ENCODE results near the gene C13orf46. TPM values are rescaled to one million over a fixed set of nuclear protein-coding genes. Genes with fewer than 3 reads are reported as not detected.

The C13orf46 gene
- total and polyA plus RNA-seq, 8 donors, result 0.58 to 32.6 (median 8.7) TPM; not detected in 1

DNA sequence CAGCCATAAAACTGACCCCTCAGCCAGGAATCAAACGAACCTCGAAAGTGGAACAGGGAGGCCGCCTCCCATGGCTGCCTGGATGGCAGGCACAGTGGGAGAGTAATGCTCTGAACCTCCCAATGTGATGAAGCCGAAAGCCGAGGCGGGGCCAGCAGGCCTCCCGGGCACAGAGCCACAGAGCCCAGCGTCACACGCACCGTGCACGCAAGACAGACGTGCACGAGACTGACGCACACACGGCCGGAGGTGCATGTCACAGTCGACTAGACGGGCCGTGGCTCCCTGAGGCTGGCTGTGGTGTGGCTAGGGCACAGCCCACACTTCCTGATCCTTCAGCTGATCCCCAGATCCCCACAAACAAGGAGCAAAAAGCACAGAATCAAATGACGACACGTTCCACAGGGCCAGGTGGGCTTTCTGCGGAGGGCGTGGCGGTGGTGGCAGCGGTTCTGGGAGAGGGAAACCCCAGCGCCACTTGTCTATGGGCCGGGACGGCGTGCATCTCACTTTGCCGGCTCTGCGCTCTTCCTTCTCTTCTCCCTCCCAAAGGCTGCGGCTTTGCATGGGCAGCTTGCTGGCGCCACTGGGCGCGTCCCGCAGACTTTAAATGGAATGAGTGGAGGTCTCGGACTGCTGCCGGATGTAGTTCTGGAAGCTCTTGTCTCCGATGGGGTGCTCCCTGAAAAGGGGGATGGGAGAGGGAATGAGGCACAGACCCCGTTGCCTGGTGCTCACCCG lies 5.0 kb upstream of the C13orf46 start:
- Histone ChIP-seq H3K4me3 (no peak overlapping the region), H3K27ac (peak overlapping the region in 2 of 5 donors; percentile 19 to 38), H3K36me3 (peaks cover 13 to 81% (median 77%) of the 10 kb centered on the region in 4 donors), H3K9me3 (no peaks in the 10 kb centered on the region), H3K4me1 (peaks cover 8 to 38% (median 29%) of the 10 kb centered on the region in 4 donors), H3K27me3 (no peaks in the 10 kb centered on the region)
- intact Hi-C loops (cut with DNase I; ENCODE audit: low total_unique reads), result no loop called here
- TF ChIP-seq POLR2AphosphoS5 (IDR thresholded peaks at IDR 0.05) (peak in 2 of 3 donors; percentile 32 to 40), POLR2A (IDR thresholded peaks at IDR 0.05) (no peak)
- WGBS, 5 donors, result 80 to 94% (median 87%) methylated on average over 37 to 41 of the region's 41 CpGs
- DNase-seq, result peak in 1 of 2 donors; percentile 75

GRCh38 chr13:113977976-113978375 lies 4.1 kb upstream of the C13orf46 start:
- DNase-seq, result no peak
- no peak overlapping the region for H3K4me3 ChIP-seq
- TF ChIP-seq POLR2A (IDR thresholded peaks at IDR 0.05) (no peak), EP300 (IDR thresholded peaks at IDR 0.05) (no peak), POLR2AphosphoS5 (IDR thresholded peaks at IDR 0.05) (no peak)
- TF ChIP-seq, protein P1, sequence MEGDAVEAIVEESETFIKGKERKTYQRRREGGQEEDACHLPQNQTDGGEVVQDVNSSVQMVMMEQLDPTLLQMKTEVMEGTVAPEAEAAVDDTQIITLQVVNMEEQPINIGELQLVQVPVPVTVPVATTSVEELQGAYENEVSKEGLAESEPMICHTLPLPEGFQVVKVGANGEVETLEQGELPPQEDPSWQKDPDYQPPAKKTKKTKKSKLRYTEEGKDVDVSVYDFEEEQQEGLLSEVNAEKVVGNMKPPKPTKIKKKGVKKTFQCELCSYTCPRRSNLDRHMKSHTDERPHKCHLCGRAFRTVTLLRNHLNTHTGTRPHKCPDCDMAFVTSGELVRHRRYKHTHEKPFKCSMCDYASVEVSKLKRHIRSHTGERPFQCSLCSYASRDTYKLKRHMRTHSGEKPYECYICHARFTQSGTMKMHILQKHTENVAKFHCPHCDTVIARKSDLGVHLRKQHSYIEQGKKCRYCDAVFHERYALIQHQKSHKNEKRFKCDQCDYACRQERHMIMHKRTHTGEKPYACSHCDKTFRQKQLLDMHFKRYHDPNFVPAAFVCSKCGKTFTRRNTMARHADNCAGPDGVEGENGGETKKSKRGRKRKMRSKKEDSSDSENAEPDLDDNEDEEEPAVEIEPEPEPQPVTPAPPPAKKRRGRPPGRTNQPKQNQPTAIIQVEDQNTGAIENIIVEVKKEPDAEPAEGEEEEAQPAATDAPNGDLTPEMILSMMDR (IDR thresholded peaks at IDR 0.05), result no peak
- intact Hi-C loops (cut with DNase I; ENCODE audit: low total_unique reads), result no loop called here
- H3K27me3 ChIP-seq, result no peaks in the 10 kb centered on the region
- no peaks in the 10 kb centered on the region for H3K9me3 ChIP-seq
- H3K27ac ChIP-seq, result no peak overlapping the region
- H3K4me1 ChIP-seq, result peaks cover 8 to 47% (median 29%) of the 10 kb centered on the region in 4 donors
- peaks cover 13 to 86% (median 83%) of the 10 kb centered on the region in 4 donors for H3K36me3 ChIP-seq
- WGBS, 5 donors, result 85 to 90% (median 88%) methylated on average over 13 of the region's 13 CpGs

- 76 to 83% (median 82%) methylated on average over 13 to 21 of the region's 21 CpGs for WGBS, 5 donors
- intact Hi-C loops (cut with DNase I; ENCODE audit: low total_unique reads), result no loop called here
- H3K36me3 ChIP-seq, result peaks cover 13 to 79% (median 76%) of the 10 kb centered on the region in 4 donors
- no peak for DNase-seq
- H3K4me3 ChIP-seq, result no peak overlapping the region
- TF ChIP-seq EP300 (IDR thresholded peaks at IDR 0.05), result no peak
- TF ChIP-seq, protein P1 (IDR thresholded peaks at IDR 0.05), result no peak
- no peak for TF ChIP-seq POLR2AphosphoS5 (IDR thresholded peaks at IDR 0.05)
- H3K27ac ChIP-seq, result peak overlapping the region in 1 of 5 donors; percentile 22
- H3K9me3 ChIP-seq, result no peaks in the 10 kb centered on the region
- no peaks in the 10 kb centered on the region for H3K27me3 ChIP-seq
- peaks cover 8 to 54% (median 36%) of the 10 kb centered on the region in 4 donors for H3K4me1 ChIP-seq
Measured at GRCh38 chr13:113976711-113977684, 3.1 kb upstream of the C13orf46 start.

GRCh38 chr13:113975416-113975815 lies 1.5 kb upstream of the C13orf46 start:
- Histone ChIP-seq H3K4me3 (no peak overlapping the region), H3K36me3 (peaks cover 11 to 63% (median 60%) of the 10 kb centered on the region in 4 donors)
- TF ChIP-seq POLR2AphosphoS5 (IDR thresholded peaks at IDR 0.05), result no peak

More at GRCh38 chr13:113975416-113975815, 1.5 kb upstream of the C13orf46 start:
- no peaks in the 10 kb centered on the region for H3K27me3 ChIP-seq
- H3K27ac ChIP-seq, result peak overlapping the region in 2 of 5 donors; percentile 4 to 24
- peaks cover 18 to 54% (median 36%) of the 10 kb centered on the region in 4 donors for H3K4me1 ChIP-seq
- intact Hi-C loops (cut with DNase I; ENCODE audit: low total_unique reads), result no loop called here
- no peak for DNase-seq
- H3K9me3 ChIP-seq, result no peaks in the 10 kb centered on the region
- WGBS, 5 donors, result 94 to 98% (median 96%) methylated on average over 10 to 15 of the region's 15 CpGs
